Measurements from ENCODE around the gene TRAPPC10. TPM values are rescaled to one million over a fixed set of nuclear protein-coding genes. Genes with fewer than 3 reads are reported as not detected.

TRAPPC10 gene
- total RNA-seq, 2 donors from 2014 or later: 14.4 to 38.9 TPM

DNA sequence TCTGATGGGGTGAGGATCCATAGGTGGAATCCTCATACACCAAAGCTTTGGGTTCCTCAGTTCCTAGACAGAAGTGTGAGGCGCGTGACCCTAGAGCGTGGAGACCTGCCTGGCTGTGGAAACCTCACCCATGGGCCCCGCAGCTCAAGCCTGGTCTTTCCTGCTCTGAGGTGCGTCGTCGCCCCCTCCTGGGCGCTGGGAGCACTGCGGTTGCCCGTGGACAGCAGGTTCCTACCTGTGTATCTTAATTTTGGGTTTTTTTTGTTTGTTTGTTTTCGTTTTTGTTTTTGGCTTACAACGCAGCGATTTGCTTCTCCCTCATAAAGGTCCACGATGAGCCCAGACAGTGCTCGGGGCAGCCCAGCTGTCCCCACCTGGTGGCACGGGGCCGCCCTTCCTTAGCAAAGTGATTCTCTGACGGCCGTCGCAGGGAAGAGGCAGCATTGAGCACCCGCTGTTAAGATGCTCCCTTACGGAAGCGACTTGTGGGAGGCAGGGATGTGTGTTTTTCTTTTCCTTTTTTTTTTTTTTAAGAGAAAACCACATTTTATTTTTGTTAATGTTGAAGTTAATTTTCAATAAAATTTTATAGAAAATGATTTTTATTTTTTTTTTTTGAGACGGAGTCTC is 36.5 kb upstream of the TRAPPC10 start:
- TF ChIP-seq POLR2A (IDR thresholded peaks at IDR 0.05) (no peak), POLR2AphosphoS5 (IDR thresholded peaks at IDR 0.05) (peak; percentile 8)
- TF ChIP-seq, protein P1, sequence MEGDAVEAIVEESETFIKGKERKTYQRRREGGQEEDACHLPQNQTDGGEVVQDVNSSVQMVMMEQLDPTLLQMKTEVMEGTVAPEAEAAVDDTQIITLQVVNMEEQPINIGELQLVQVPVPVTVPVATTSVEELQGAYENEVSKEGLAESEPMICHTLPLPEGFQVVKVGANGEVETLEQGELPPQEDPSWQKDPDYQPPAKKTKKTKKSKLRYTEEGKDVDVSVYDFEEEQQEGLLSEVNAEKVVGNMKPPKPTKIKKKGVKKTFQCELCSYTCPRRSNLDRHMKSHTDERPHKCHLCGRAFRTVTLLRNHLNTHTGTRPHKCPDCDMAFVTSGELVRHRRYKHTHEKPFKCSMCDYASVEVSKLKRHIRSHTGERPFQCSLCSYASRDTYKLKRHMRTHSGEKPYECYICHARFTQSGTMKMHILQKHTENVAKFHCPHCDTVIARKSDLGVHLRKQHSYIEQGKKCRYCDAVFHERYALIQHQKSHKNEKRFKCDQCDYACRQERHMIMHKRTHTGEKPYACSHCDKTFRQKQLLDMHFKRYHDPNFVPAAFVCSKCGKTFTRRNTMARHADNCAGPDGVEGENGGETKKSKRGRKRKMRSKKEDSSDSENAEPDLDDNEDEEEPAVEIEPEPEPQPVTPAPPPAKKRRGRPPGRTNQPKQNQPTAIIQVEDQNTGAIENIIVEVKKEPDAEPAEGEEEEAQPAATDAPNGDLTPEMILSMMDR (IDR thresholded peaks at IDR 0.05): peak; percentile 77 to 93 (median 88)
- peak; percentile 78 for DNase-seq (ENCODE audit: low spot score)
- Histone ChIP-seq H3K9me3 (no peaks in the 10 kb centered on the region), H3K27ac (peak overlapping the region; percentile 27 to 30), H3K27me3 (replicated peaks; ENCODE audit: insufficient read depth) (no peaks in the 10 kb centered on the region), H3K4me3 (no peak overlapping the region), H3K4me1 (replicated peaks) (no peaks in the 10 kb centered on the region), H3K36me3 (no peaks in the 10 kb centered on the region)
- intact Hi-C loops (cut with DNase I): loop anchor here (1.0 kb wide), 1 partner anchor 165 kb away; no protein-coding TSS in a partner anchor
- 26% methylated on average over 24 of the region's 24 CpGs for WGBS

GRCh38 chr21:43976661-43977060 is 35.4 kb upstream of the TRAPPC10 start:
- H3K4me3 ChIP-seq: no peak overlapping the region
- intact Hi-C loops (cut with DNase I): no loop called here
- no peaks in the 10 kb centered on the region for H3K27me3 ChIP-seq (replicated peaks; ENCODE audit: insufficient read depth)
- no peaks in the 10 kb centered on the region for H3K4me1 ChIP-seq (replicated peaks)
- no peak for DNase-seq (ENCODE audit: low spot score)
- H3K36me3 ChIP-seq: peaks cover 0 to 4% of the 10 kb centered on the region in 2 donors
- H3K27ac ChIP-seq: peak overlapping the region; percentile 30 to 46
- TF ChIP-seq, protein P1 (IDR thresholded peaks at IDR 0.05): no peak
- TF ChIP-seq POLR2A (IDR thresholded peaks at IDR 0.05): no peak
- TF ChIP-seq POLR2AphosphoS5 (IDR thresholded peaks at IDR 0.05): no peak
- 63% methylated on average over 9 of the region's 9 CpGs for WGBS
- H3K9me3 ChIP-seq: no peaks in the 10 kb centered on the region

DNA sequence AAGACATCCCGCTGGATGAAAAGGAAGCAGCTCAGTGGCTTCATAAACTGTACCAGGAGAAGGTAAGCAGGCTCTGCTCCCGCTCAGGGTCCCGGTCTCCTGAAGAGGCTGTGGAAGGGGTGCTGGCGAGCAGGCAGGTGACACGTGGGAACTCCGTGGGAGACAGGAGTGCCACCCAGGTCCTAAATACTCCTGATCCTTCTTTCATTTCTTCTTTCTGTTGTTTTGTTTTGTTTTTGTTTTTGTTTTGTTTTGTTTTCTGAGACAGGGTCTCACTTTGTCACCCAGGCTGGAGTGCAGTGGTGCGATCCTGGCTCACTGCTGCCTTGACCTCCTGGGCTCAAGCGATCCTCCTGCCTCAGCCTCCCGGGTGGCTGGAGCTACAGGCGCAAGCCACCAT is 34.0 kb upstream of the TRAPPC10 start:
- H3K4me1 ChIP-seq (replicated peaks): no peaks in the 10 kb centered on the region
- 95% methylated on average over 10 of the region's 10 CpGs for WGBS
- intact Hi-C loops (cut with DNase I): no loop called here
- H3K9me3 ChIP-seq: no peaks in the 10 kb centered on the region
- TF ChIP-seq POLR2AphosphoS5 (IDR thresholded peaks at IDR 0.05) (no peak), POLR2A (IDR thresholded peaks at IDR 0.05) (no peak)
- TF ChIP-seq, protein P1 (IDR thresholded peaks at IDR 0.05): no peak
- H3K4me3 ChIP-seq: no peak overlapping the region
- no peak for DNase-seq (ENCODE audit: low spot score)
- no peaks in the 10 kb centered on the region for H3K27me3 ChIP-seq (replicated peaks; ENCODE audit: insufficient read depth)
- H3K27ac ChIP-seq: peak overlapping the region in 1 of 2 donors; percentile 30
- H3K36me3 ChIP-seq: peaks cover 0 to 5% of the 10 kb centered on the region in 2 donors

- no peaks in the 10 kb centered on the region for H3K27me3 ChIP-seq (replicated peaks; ENCODE audit: insufficient read depth)
- no peak for DNase-seq (ENCODE audit: low spot score)
- no peaks in the 10 kb centered on the region for H3K9me3 ChIP-seq
- WGBS: 50% methylated on average over 7 of the region's 7 CpGs
- intact Hi-C loops (cut with DNase I): no loop called here
- peaks cover 0 to 5% of the 10 kb centered on the region in 2 donors for H3K36me3 ChIP-seq
- no peaks in the 10 kb centered on the region for H3K4me1 ChIP-seq (replicated peaks)
- H3K27ac ChIP-seq: peak overlapping the region; percentile 6 to 35
- TF ChIP-seq, protein P1 (IDR thresholded peaks at IDR 0.05): no peak
- TF ChIP-seq POLR2AphosphoS5 (IDR thresholded peaks at IDR 0.05) (peak; percentile 18), POLR2A (IDR thresholded peaks at IDR 0.05) (no peak)
- no peak overlapping the region for H3K4me3 ChIP-seq
Measured at GRCh38 chr21:43979654-43980053, 32.5 kb upstream of the TRAPPC10 start.
